ENCODE data around the gene ITGB5. TPM values are rescaled to one million over a fixed set of nuclear protein-coding genes. Genes with fewer than 3 reads are reported as not detected.
"Not testable (repeated sequence)": the region's sequence is repeated elsewhere in the genome, so short reads cannot be mapped to it uniquely, and the experiment has no call there.

Gene ITGB5
- total RNA-seq, 1 experiment from 2014 or later: 116 TPM

DNA sequence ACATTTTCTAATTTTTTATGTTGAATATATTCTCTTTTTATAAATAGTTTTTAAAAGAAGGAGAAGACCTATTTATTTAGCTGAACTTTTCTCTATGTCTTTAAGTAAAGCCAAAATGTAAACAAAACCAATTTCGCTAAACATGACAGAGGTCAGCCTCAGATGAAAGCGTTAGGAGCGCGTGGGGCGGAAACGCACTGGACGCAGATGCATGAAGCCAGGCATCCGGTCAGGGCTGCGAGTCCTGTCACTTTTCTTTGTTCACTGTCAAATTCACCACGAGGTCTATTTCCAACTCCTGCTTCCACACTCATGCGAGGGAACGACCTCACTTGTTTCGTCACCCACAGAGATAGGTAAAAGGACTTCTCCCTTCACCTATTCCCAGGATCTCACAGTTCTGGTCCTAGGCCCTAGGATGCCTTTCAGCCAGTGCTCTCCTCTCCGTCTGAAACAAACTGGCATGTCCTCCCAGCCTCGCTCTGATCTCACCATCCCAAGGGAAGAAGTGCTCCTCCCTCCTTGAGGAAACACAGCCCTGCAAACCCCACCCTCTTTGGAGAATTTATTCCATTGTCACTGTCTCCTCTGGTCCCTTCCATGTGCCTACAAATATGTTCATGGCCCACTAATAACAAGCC, 57.9 kb downstream of the ITGB5 start:
- H3K36me3 ChIP-seq (ENCODE audit: insufficient read depth, low read length, poor library complexity, severe bottlenecking): peaks cover 9% of the 10 kb centered on the region
- H3K9me3 ChIP-seq (ENCODE audit: low read depth, low read length, poor library complexity, severe bottlenecking): no peaks in the 10 kb centered on the region
- H3K4me3 ChIP-seq (ENCODE audit: low read depth, low read length, poor library complexity, severe bottlenecking): no peak overlapping the region
- no peaks in the 10 kb centered on the region for H3K27me3 ChIP-seq (replicated peaks; ENCODE audit: insufficient read depth, low read depth, low read length, poor library complexity)
- intact Hi-C loops (cut with micrococcal nuclease; ENCODE audit: unreplicated experiment): no loop called here
- DNase-seq (ENCODE audit: low spot score): no peak
- no TSS peak for BruUV-seq (replicated peaks)
- POLR2A ChIA-PET (ENCODE audit: low non-redundant PET): no interaction called here
- no peak overlapping the region for H3K27ac ChIP-seq (ENCODE audit: low read depth, low read length, poor library complexity, severe bottlenecking)
- TF ChIP-seq EZH2 (IDR thresholded peaks at IDR 0.05; ENCODE audit: borderline replicate concordance, low read depth, low read length, poor library complexity, severe bottlenecking): no peak
- TF ChIP-seq, protein P1, sequence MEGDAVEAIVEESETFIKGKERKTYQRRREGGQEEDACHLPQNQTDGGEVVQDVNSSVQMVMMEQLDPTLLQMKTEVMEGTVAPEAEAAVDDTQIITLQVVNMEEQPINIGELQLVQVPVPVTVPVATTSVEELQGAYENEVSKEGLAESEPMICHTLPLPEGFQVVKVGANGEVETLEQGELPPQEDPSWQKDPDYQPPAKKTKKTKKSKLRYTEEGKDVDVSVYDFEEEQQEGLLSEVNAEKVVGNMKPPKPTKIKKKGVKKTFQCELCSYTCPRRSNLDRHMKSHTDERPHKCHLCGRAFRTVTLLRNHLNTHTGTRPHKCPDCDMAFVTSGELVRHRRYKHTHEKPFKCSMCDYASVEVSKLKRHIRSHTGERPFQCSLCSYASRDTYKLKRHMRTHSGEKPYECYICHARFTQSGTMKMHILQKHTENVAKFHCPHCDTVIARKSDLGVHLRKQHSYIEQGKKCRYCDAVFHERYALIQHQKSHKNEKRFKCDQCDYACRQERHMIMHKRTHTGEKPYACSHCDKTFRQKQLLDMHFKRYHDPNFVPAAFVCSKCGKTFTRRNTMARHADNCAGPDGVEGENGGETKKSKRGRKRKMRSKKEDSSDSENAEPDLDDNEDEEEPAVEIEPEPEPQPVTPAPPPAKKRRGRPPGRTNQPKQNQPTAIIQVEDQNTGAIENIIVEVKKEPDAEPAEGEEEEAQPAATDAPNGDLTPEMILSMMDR (conservative IDR thresholded peaks at IDR 0.05; ENCODE audit: low read depth, low read length): no peak
- H3K4me1 ChIP-seq (ENCODE audit: insufficient read depth, low read length, poor library complexity, severe bottlenecking): peaks cover 7% of the 10 kb centered on the region
- CTCF ChIA-PET: no interaction called here

DNA sequence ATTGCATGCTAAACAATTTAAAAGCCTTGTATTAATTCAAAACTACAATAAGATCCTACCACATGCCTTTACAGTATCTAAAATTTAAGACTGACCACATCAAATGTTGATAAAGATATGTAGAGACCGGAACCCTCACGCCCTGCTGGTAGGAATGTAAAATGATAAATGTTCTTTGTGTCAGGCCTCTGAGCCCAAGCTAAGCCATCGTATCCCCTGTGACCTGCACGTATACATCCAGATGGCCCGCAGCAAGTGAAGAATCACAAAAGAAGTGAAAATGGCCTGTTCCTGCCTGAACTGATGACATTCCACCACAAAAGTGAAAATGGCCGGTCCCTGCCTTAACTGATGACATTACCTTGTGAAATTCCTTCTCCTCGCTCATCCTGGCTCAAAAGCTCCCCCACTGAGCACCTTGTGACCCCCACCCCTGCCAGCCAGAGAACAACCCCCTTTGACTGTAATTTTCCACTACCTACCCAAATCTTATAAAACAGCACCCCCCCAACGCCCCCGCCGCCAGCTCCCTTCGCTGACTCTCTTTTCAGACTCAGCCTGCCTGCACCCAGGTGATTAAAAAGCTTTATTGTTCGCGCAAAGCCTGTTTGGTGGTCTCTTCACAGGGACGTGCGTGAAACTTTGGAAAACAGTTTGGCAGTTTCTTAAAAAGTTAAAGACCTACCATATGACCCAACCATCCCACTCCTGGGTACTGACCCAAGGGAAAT, 59.5 kb downstream of the ITGB5 start:
- POLR2A ChIA-PET (ENCODE audit: low non-redundant PET); intact Hi-C loops (cut with micrococcal nuclease; ENCODE audit: unreplicated experiment); BruUV-seq (replicated peaks); H3K4me3 ChIP-seq (ENCODE audit: low read depth, low read length, poor library complexity, severe bottlenecking); H3K27me3 ChIP-seq (replicated peaks; ENCODE audit: insufficient read depth, low read depth, low read length, poor library complexity); H3K9me3 ChIP-seq (ENCODE audit: low read depth, low read length, poor library complexity, severe bottlenecking); H3K27ac ChIP-seq (ENCODE audit: low read depth, low read length, poor library complexity, severe bottlenecking); H3K4me1 ChIP-seq (ENCODE audit: insufficient read depth, low read length, poor library complexity, severe bottlenecking); H3K36me3 ChIP-seq (ENCODE audit: insufficient read depth, low read length, poor library complexity, severe bottlenecking): not testable (repeated sequence)
- DNase-seq (ENCODE audit: low spot score): peak; percentile 35
- TF ChIP-seq, protein P1 (conservative IDR thresholded peaks at IDR 0.05; ENCODE audit: low read depth, low read length): peak; percentile 38
- CTCF ChIA-PET: interaction anchor here (0.7 to 0.8 kb wide), 2 partner anchors 17 to 74 kb away, joined by 3 read pairs; no protein-coding TSS in a partner anchor

DNA sequence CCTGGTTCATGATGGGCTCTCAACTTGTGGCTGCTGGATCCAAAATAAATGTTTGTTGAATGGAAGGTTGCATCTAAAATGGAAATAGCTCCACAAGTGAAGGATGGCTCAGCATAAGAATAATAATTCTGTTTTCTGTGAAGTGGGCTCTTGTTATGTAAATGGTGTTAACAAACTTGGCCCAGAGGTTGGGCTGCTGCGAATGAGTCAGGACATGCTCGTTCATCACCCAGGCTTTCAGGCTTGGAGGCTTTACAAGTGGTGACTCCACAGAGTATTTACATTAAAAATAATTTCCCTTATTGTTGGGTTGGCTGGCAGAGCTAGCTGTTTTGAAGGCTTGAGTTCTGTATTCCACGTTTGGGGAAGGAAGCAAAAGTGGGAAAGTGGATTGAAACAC, 60.5 kb downstream of the ITGB5 start:
- peaks cover 9% of the 10 kb centered on the region for H3K36me3 ChIP-seq (ENCODE audit: insufficient read depth, low read length, poor library complexity, severe bottlenecking)
- TF ChIP-seq, protein P1 (conservative IDR thresholded peaks at IDR 0.05; ENCODE audit: low read depth, low read length): no peak
- no peak for TF ChIP-seq EZH2 (IDR thresholded peaks at IDR 0.05; ENCODE audit: borderline replicate concordance, low read depth, low read length, poor library complexity, severe bottlenecking)
- ChIA-PET CTCF (interaction anchor here (0.8 kb wide), 1 partner anchor 75 kb away, joined by 3 read pairs; no protein-coding TSS in a partner anchor), POLR2A (ENCODE audit: low non-redundant PET) (no interaction called here)
- no peak overlapping the region for H3K4me3 ChIP-seq (ENCODE audit: low read depth, low read length, poor library complexity, severe bottlenecking)
- H3K9me3 ChIP-seq (ENCODE audit: low read depth, low read length, poor library complexity, severe bottlenecking): no peaks in the 10 kb centered on the region
- peak; percentile 32 for DNase-seq (ENCODE audit: low spot score)
- H3K27ac ChIP-seq (ENCODE audit: low read depth, low read length, poor library complexity, severe bottlenecking): peak overlapping the region; percentile 17
- peaks cover 7% of the 10 kb centered on the region for H3K4me1 ChIP-seq (ENCODE audit: insufficient read depth, low read length, poor library complexity, severe bottlenecking)
- no peaks in the 10 kb centered on the region for H3K27me3 ChIP-seq (replicated peaks; ENCODE audit: insufficient read depth, low read depth, low read length, poor library complexity)
- no TSS peak for BruUV-seq (replicated peaks)
- intact Hi-C loops (cut with micrococcal nuclease; ENCODE audit: unreplicated experiment): no loop called here
